HG03460 (cell line): ENCODE measurements around the gene MYCN.
"Not testable (repeated sequence)": the region's sequence is repeated elsewhere in the genome, so short reads cannot be mapped to it uniquely, and the experiment has no call there.

Experiments used
- ATAC-seq: cut with Tn5 transposase; IDR thresholded peaks from one replicate; pipeline ENCODE4 v1.9.1; 2021; ENCODE audit not compliant: unreplicated experiment

Gene MYCN

GRCh38 chr2:15942711-15943345 is 2.5 kb downstream of the MYCN start:
- ATAC-seq: no peak

GRCh38 chr2:15943378-15944280 is 3.3 kb downstream of the MYCN start:
- ATAC-seq: no peak

- ATAC-seq: no peak
Measured at GRCh38 chr2:15944325-15945017, 4.1 kb downstream of the MYCN start.

- no peak for ATAC-seq
Measured at GRCh38 chr2:15945909-15946705, 5.8 kb downstream of the MYCN start.

GRCh38 chr2:15946983-15947382 is 6.6 kb downstream of the MYCN start:
- no peak for ATAC-seq

GRCh38 chr2:15947431-15947830 is 7.1 kb downstream of the MYCN start:
- ATAC-seq: no peak

- ATAC-seq: no peak
Measured at GRCh38 chr2:15948704-15948957, 8.3 kb downstream of the MYCN start.

- no peak for ATAC-seq
Measured at GRCh38 chr2:15949126-15949525, 8.8 kb downstream of the MYCN start.

GRCh38 chr2:15949551-15949950 is 9.2 kb downstream of the MYCN start:
- no peak for ATAC-seq

GRCh38 chr2:15950088-15950952 is 10.0 kb downstream of the MYCN start:
- ATAC-seq: no peak

GRCh38 chr2:15951936-15952335 is 11.6 kb downstream of the MYCN start:
- ATAC-seq: not testable (repeated sequence)

- no peak for ATAC-seq
Measured at GRCh38 chr2:15952451-15953146, 12.2 kb downstream of the MYCN start.

GRCh38 chr2:15953147-15953630 is 12.8 kb downstream of the MYCN start:
- no peak for ATAC-seq

- no peak for ATAC-seq
Measured at GRCh38 chr2:15953891-15954680, 13.7 kb downstream of the MYCN start.

GRCh38 chr2:15954761-15955160 is 14.4 kb downstream of the MYCN start:
- ATAC-seq: no peak

- no peak for ATAC-seq
Measured at GRCh38 chr2:15955232-15955988, 15.1 kb downstream of the MYCN start.

- no peak for ATAC-seq
Measured at GRCh38 chr2:15956230-15956629, 15.9 kb downstream of the MYCN start.
